Mucosa of gallbladder (tissue), 1 donor: ENCODE data around the gene APOBEC3F. TPM values are rescaled to one million over a fixed set of nuclear protein-coding genes. Genes with fewer than 3 reads are reported as not detected.
"Not testable (repeated sequence)": the region's sequence is repeated elsewhere in the genome, so short reads cannot be mapped to it uniquely, and the experiment has no call there.

Source experiments
- DNase-seq: peaks from one replicate; pipeline ENCODE4 v3.0.0-alpha.2; 2020; ENCODE audit warnings: low spot score
- total RNA-seq: library from RNA; stranded (reverse); gene quantifications from one replicate; pipeline ENCODE4 v1.2.1, GENCODE V29; 2021
- donor health status: DM: no; HTN: no; CAD: no.

APOBEC3F gene
- 14.4 TPM for total RNA-seq

GRCh38 chr22:39040538-39041296 lies at the start of gene APOBEC3F:
Gene APOBEC3F (plus strand): TSS chr22:39040864. CDS start chr22:39040961, 97 bp downstream.
- DNase-seq, result peak; percentile 51

- DNase-seq, result not testable (repeated sequence)
These were observed 47.7 kb upstream of the APOBEC3F start for GRCh38 chr22:38992871-38993371.

- no peak for DNase-seq
These were observed 44.6 kb upstream of the APOBEC3F start for GRCh38 chr22:38996105-38996504.

- no peak for DNase-seq
These were observed 43.1 kb upstream of the APOBEC3F start for GRCh38 chr22:38997518-38997917.

GRCh38 chr22:39003165-39003638 lies 37.5 kb upstream of the APOBEC3F start:
- peak; percentile 70 for DNase-seq

GRCh38 chr22:39007177-39007576 lies 33.5 kb upstream of the APOBEC3F start:
- DNase-seq, result no peak

GRCh38 chr22:39008271-39008850 lies 32.3 kb upstream of the APOBEC3F start:
- not testable (repeated sequence) for DNase-seq

DNA sequence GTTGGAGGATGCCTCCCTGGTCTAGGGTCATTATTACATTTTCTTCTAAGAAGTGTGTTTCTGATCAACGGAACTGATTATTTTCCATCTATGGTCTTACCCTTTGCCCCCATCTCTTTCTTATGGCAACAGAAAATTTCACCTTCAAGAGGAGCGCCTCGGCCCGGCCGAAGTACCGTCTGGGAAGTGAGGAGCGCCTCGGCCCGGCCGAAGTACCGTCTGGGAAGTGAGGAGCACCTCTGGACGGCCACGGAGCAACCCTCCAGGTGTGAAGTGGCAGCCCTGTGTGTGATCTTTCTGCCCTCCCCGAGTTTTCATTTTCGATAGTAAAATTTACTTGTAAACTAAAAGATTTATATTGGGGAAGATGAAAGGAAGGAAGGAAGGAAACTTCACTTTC lies 29.7 kb upstream of the APOBEC3F start:
- DNase-seq, result no peak

GRCh38 chr22:39012533-39013511 lies 27.8 kb upstream of the APOBEC3F start:
- DNase-seq, result no peak

- not testable (repeated sequence) for DNase-seq
These were observed 27.1 kb upstream of the APOBEC3F start for GRCh38 chr22:39013561-39013941.

DNA sequence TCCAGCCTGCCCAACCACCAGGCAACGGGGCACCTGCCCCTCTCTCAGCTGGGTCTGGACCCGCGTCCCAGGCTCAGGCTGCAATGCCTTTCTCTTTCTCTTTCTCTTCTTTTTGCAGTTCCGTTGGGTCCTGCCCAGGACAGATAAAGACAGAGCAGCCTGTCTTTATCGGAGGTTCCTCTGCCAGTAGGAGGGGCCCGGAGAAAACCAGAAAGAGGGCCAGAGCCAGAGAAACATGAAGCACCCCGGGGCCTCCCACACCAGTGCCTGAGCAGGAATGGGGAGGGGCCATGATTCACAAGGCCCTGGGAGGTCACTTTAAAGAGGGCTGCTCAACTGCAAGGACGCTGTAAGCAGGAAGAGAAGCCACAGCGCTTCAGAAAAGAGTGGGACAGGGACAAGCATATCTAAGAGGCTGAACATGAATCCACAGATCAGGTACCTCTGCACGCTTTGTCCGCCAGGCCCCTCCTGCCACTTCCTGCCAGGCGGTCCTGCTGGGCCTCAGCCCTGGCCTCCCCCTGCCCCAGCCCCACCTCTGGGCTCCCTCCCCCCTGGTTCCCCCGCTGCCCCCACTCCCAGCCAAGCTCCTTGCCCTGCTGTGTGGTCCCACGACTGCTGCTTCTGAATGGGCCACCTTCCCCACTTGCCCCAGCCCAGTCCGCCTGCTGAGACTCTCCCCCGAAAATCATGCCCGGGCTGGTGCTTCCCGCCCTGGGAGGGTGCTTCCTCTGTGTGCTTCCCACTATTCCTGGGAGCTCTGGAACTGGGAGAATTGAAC lies 26.5 kb upstream of the APOBEC3F start, which contains the start of gene APOBEC3C:
APOBEC3C (plus strand) TSS at position 316 of the 781 bp plus-strand sequence; CDS start at position 422, 106 bp downstream.
- DNase-seq, result peak; percentile 82

DNA sequence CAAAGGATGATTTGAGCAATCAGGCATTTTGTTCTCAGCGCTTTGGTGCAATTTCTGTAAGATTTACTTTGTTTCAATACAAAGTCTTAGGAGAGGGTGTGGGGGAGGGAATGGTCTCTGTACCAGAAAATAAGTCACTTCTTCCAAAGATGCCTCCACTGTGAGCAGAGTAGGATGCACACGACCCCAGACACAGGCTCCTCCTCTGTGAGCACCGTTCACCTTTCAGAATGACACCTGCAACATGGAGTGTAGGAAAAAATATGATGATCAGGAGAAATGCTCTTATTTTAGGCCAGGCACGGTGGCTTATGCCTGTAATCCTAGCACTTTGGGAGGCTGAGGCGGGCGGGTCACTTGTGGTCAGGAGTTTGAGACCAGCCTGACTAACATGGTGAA lies 25.9 kb upstream of the APOBEC3F start:
- not testable (repeated sequence) for DNase-seq

DNA sequence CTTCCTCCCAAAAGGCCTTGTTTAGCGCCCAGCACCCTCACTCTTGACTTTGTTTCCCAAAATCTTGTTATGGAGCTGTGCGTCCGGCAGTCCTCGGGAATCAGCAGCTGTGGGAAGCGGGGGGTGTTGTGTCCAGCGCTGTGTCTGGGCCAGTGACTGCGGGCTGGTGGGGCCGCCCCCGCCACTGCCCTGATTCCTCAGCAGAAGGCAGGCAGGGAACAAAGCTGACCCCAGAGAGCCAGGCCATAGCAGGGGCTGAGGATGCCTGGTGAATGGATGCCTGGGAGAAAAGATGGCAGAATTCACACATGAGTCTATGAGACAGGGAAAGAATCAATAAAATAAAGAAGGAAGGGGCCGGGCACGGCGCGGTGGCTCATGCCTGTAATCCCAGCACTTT lies 24.1 kb upstream of the APOBEC3F start:
- no peak for DNase-seq

DNA sequence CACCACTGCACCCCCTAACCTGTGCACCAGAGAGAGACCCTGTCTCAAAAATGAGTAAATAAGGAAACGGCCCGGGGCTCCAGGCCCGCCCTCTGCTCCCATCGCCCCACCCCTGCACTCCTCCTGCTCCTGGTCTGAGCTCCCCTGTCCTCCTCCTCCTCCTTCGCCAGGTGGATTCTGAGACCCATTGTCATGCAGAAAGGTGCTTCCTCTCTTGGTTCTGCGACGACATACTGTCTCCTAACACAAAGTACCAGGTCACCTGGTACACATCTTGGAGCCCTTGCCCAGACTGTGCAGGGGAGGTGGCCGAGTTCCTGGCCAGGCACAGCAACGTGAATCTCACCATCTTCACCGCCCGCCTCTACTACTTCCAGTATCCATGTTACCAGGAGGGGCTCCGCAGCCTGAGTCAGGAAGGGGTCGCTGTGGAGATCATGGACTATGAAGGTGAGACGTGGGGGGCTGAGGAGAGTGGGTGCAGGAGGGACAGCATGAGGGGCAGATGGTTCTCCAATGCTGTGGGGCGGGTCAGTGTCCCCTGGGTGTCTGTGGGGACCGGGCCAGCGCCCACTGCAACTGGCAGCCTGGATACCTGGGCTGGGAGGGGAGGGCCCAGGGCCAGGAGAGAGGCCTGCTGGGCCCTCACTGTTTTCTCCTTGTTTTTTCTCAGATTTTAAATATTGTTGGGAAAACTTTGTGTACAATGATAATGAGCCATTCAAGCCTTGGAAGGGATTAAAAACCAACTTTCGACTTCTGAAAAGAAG lies 22.9 kb upstream of the APOBEC3F start:
- no peak for DNase-seq

GRCh38 chr22:39020021-39020651 lies 20.5 kb upstream of the APOBEC3F start:
- DNase-seq, result not testable (repeated sequence)

- DNase-seq, result no peak
These were observed 19.0 kb upstream of the APOBEC3F start for GRCh38 chr22:39021552-39022250.

DNA sequence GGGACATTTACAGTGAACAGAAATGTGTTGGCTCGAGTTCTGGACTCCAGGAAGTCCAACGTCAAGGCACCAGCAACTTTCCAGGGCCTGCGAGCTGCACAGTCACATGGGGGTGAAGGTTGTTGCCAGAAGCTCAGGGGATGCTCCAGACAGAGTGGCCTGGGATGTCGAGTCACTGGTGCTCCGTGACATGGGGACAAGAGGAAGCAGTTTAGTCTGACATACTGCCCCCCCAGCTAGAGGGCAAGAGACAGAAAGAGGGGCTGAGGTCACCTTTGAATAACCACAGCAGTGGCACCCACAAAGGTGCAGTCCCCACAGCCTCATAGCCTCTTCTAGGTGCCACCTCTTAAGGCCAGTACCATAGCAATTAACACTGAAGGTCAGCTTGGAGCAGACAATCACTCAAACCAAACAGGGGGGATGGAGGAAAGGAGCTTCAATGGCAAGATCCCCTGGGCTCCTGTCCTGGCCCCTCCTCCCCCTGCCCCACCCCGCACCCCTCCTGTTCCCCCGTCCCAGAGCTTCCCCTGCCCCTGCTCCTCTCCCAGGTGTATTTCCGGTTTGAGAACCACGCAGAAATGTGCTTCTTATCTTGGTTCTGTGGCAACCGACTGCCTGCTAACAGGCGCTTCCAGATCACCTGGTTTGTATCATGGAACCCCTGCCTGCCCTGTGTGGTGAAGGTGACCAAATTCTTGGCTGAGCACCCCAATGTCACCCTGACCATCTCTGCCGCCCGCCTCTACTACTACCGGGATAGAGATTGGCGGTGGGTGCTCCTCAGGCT lies 15.9 kb upstream of the APOBEC3F start:
- DNase-seq, result no peak

- no peak for DNase-seq
These were observed 14.0 kb upstream of the APOBEC3F start for GRCh38 chr22:39026509-39027150.
